CD8-positive, alpha-beta memory T cell (primary cell): ENCODE results near the gene PTPRO. TPM values are rescaled to one million over a fixed set of nuclear protein-coding genes. Genes with fewer than 3 reads are reported as not detected.

Source experiments
- CTCF ChIA-PET: fragments of 350-600 bp; sonication (Branson Sonifier 250); formaldehyde crosslinking; loops from one replicate; lab custom pipeline; 2021; ENCODE audit warnings: antibody characterized with exemption; lab: Charles Lee
- POLR2A ChIA-PET: fragments of 350-600 bp; sonication (Branson Sonifier 250); formaldehyde crosslinking; loops from one replicate; lab custom pipeline; 2021; ENCODE audit warnings: antibody characterized with exemption; lab: Charles Lee
- DNase-seq, 5 donors: peaks; one replicate each; pipeline versions ENCODE4 v3.0.0 to v3.0.0-alpha.2; 2020 to 2022; ENCODE audit warnings: mixed read lengths in 1 of 5
- H3K27ac ChIP-seq: one replicate; pipeline ENCODE4 v1.7.0; 2013; ENCODE audit warnings: low read depth, mild to moderate bottlenecking, low read length, moderate library complexity
- H3K27me3 ChIP-seq: 2 replicates; pipeline ENCODE4 v1.7.0; 2013; ENCODE audit warnings: low read length, mild to moderate bottlenecking; ENCODE audit not compliant: insufficient read depth, poor library complexity, severe bottlenecking
- H3K36me3 ChIP-seq: 2 replicates; pipeline ENCODE4 v1.7.0; 2013; ENCODE audit warnings: mild to moderate bottlenecking, low read length, moderate library complexity; ENCODE audit not compliant: insufficient read depth
- H3K4me1 ChIP-seq: 2 replicates; pipeline ENCODE4 v1.7.0; 2013; ENCODE audit warnings: mild to moderate bottlenecking, low read length, moderate library complexity; ENCODE audit not compliant: insufficient read depth
- H3K4me3 ChIP-seq: 2 replicates; pipeline ENCODE4 v1.7.0; 2013; ENCODE audit warnings: mild to moderate bottlenecking, low read length
- H3K9me3 ChIP-seq: 2 replicates; pipeline ENCODE4 v1.7.0; 2013; ENCODE audit warnings: mild to moderate bottlenecking, low read length
- H3K27ac Mint-ChIP-seq, 8 donors: one replicate each; pipeline ENCODE4 v1.8.0; 2020 to 2021; ENCODE audit warnings: mixed read lengths in 8 of 8, mild to moderate bottlenecking in 6 of 8, inconsistent platforms in 3 of 8, moderate library complexity in 3 of 8
- H3K27me3 Mint-ChIP-seq, 2 donors: one replicate each; pipeline ENCODE4 v1.8.0; 2020 to 2021; ENCODE audit warnings: mixed read lengths in 2 of 2, mild to moderate bottlenecking in 1 of 2, moderate library complexity in 1 of 2
- H3K36me3 Mint-ChIP-seq, 3 donors: one replicate each; pipeline ENCODE4 v1.8.0; 2020 to 2021; ENCODE audit warnings: mixed read lengths in 3 of 3, inconsistent platforms in 1 of 3, mild to moderate bottlenecking in 1 of 3
- H3K4me1 Mint-ChIP-seq, 3 donors: one replicate each; pipeline ENCODE4 v1.8.0; 2020 to 2021; ENCODE audit warnings: mixed read lengths in 3 of 3, inconsistent platforms in 1 of 3, mild to moderate bottlenecking in 1 of 3
- H3K4me3 Mint-ChIP-seq, 7 donors: one replicate each; pipeline ENCODE4 v1.8.0; 2020 to 2021; ENCODE audit warnings: mixed read lengths in 7 of 7, mild to moderate bottlenecking in 6 of 7, moderate library complexity in 4 of 7, inconsistent platforms in 2 of 7
- H3K9me3 Mint-ChIP-seq, 5 donors: one replicate each; pipeline ENCODE4 v1.8.0; 2020 to 2022; ENCODE audit warnings: mixed read lengths in 5 of 5, mild to moderate bottlenecking in 3 of 5, moderate library complexity in 2 of 5, inconsistent platforms in 1 of 5
- polyA plus RNA-seq: library from polyadenylated mRNA; unstranded; fragments of 300-500 nt; fragmentation: Illumina TruSeq; gene quantifications from one replicate; pipeline ENCODE4 v1.2.3, GENCODE V29; 2021
- total RNA-seq, 2 experiments: library from RNA; stranded (reverse); gene quantifications; one replicate each; pipeline ENCODE4 v1.2.3, GENCODE V29; 2021

PTPRO gene
- total and polyA plus RNA-seq, 3 experiments from 2014 or later: 0.27 to 0.48 (median 0.47) TPM

- ChIA-PET POLR2A (no interaction called here), CTCF (no interaction called here)
- Mint-ChIP-seq H3K36me3 (no peaks in the 10 kb centered on the region), H3K4me1 (no peaks in the 10 kb centered on the region), H3K4me3 (no peak overlapping the region), H3K9me3 (no peaks in the 10 kb centered on the region), H3K27ac (no peak overlapping the region), H3K27me3 (peaks cover 1 to 18% of the 10 kb centered on the region in 2 donors)
- H3K27ac ChIP-seq: no peak overlapping the region
- no peaks in the 10 kb centered on the region for H3K27me3 ChIP-seq
- H3K9me3 ChIP-seq: no peaks in the 10 kb centered on the region
- no peak for DNase-seq
- H3K4me1 ChIP-seq: no peaks in the 10 kb centered on the region
- H3K36me3 ChIP-seq: no peaks in the 10 kb centered on the region
- no peak overlapping the region for H3K4me3 ChIP-seq
Observed at GRCh38 chr12:15334225-15334624, 11.9 kb downstream of the PTPRO start.

DNA sequence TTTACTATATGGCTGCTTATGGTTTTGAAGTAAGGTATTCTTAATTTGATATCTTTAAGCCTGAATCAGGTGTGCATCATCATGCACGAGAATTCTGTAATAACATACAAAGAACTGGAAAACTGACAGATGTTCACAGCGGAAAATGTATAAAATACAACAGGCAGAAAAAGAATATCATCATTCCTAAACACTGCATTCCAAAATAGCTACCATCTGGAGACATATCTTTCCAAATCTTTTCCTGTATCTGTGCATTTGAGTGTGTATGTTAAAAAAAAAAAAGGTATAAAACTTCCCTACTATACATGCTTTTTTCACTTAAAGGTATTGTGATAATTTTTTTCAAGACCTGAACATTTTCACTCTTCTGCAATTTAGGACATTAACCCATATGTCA is 13.7 kb downstream of the PTPRO start:
- no peak overlapping the region for H3K4me3 Mint-ChIP-seq
- Histone ChIP-seq H3K4me1 (no peaks in the 10 kb centered on the region), H3K4me3 (no peak overlapping the region), H3K27me3 (no peaks in the 10 kb centered on the region), H3K36me3 (no peaks in the 10 kb centered on the region), H3K9me3 (no peaks in the 10 kb centered on the region), H3K27ac (no peak overlapping the region)
- DNase-seq: no peak
- H3K4me1 Mint-ChIP-seq: no peaks in the 10 kb centered on the region
- peaks cover 0 to 26% of the 10 kb centered on the region in 2 donors for H3K27me3 Mint-ChIP-seq
- CTCF ChIA-PET: no interaction called here
- H3K27ac Mint-ChIP-seq: no peak overlapping the region
- no peaks in the 10 kb centered on the region for H3K9me3 Mint-ChIP-seq
- POLR2A ChIA-PET: no interaction called here
- H3K36me3 Mint-ChIP-seq: no peaks in the 10 kb centered on the region

- Histone ChIP-seq H3K4me1 (no peaks in the 10 kb centered on the region), H3K9me3 (no peaks in the 10 kb centered on the region), H3K27ac (no peak overlapping the region), H3K4me3 (no peak overlapping the region), H3K27me3 (no peaks in the 10 kb centered on the region), H3K36me3 (no peaks in the 10 kb centered on the region)
- no peaks in the 10 kb centered on the region for H3K4me1 Mint-ChIP-seq
- H3K4me3 Mint-ChIP-seq: no peak overlapping the region
- no peaks in the 10 kb centered on the region for H3K36me3 Mint-ChIP-seq
- H3K27me3 Mint-ChIP-seq: peaks cover 0 to 26% of the 10 kb centered on the region in 2 donors
- POLR2A ChIA-PET: no interaction called here
- CTCF ChIA-PET: no interaction called here
- no peaks in the 10 kb centered on the region for H3K9me3 Mint-ChIP-seq
- H3K27ac Mint-ChIP-seq: no peak overlapping the region
- no peak for DNase-seq
Observed at GRCh38 chr12:15336768-15337553, 14.7 kb downstream of the PTPRO start.

DNA sequence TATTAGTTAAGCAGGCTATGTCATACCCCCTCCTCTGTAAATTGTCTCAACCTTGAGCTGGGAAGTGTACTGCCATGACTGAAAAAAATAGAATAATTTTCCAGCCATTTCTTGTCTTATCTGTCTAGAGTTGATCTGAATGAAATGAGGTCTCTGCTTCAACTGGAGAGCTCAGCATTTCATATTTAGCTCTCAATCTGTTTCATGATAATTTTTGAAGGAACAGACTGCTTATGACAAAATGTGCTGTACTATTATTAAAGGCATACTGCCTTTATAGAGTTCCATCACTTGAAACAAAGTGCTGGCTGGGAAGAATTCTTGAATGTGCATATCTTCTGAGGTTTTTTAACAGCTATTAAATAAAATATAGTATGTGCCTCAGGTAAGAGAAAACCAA is 19.1 kb downstream of the PTPRO start:
- Mint-ChIP-seq H3K27me3 (peaks cover 0 to 19% of the 10 kb centered on the region in 2 donors), H3K4me3 (no peak overlapping the region), H3K9me3 (peaks cover 0 to 2% (median 0%) of the 10 kb centered on the region in 5 donors), H3K27ac (no peak overlapping the region), H3K36me3 (no peaks in the 10 kb centered on the region), H3K4me1 (no peaks in the 10 kb centered on the region)
- Histone ChIP-seq H3K4me3 (no peak overlapping the region), H3K27ac (no peak overlapping the region), H3K9me3 (no peaks in the 10 kb centered on the region), H3K27me3 (no peaks in the 10 kb centered on the region), H3K36me3 (no peaks in the 10 kb centered on the region), H3K4me1 (no peaks in the 10 kb centered on the region)
- CTCF ChIA-PET: no interaction called here
- DNase-seq: no peak
- POLR2A ChIA-PET: no interaction called here

DNA sequence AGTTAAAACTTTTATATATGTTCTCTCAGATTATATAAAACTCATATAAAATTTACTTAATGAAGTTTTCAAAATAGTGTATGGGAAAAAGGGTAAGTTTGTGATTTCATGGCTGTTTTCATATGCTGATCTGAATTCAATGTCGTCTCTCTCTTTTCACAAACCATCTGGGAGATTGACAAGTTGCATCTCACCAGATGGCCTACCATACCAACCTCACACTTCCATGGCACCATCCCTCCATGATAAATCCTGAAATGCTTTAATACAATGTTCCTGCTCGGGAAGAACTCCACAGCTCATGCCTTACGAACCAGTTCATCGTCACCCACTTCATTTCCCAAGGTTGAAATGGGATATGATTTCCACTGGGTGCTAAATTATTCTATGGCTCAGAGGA is 22.3 kb downstream of the PTPRO start:
- ChIA-PET CTCF (no interaction called here), POLR2A (no interaction called here)
- no peak overlapping the region for H3K4me3 ChIP-seq
- no peaks in the 10 kb centered on the region for H3K36me3 Mint-ChIP-seq
- peaks cover 0 to 19% of the 10 kb centered on the region in 2 donors for H3K27me3 Mint-ChIP-seq
- H3K9me3 Mint-ChIP-seq: peaks cover 0 to 2% (median 0%) of the 10 kb centered on the region in 5 donors
- no peaks in the 10 kb centered on the region for H3K27me3 ChIP-seq
- H3K36me3 ChIP-seq: no peaks in the 10 kb centered on the region
- no peak overlapping the region for H3K4me3 Mint-ChIP-seq
- no peaks in the 10 kb centered on the region for H3K4me1 Mint-ChIP-seq
- no peaks in the 10 kb centered on the region for H3K4me1 ChIP-seq
- no peak for DNase-seq
- H3K27ac ChIP-seq: no peak overlapping the region
- no peaks in the 10 kb centered on the region for H3K9me3 ChIP-seq
- no peak overlapping the region for H3K27ac Mint-ChIP-seq

- Histone ChIP-seq H3K9me3 (no peaks in the 10 kb centered on the region), H3K4me1 (no peaks in the 10 kb centered on the region), H3K27me3 (no peaks in the 10 kb centered on the region), H3K4me3 (no peak overlapping the region), H3K27ac (no peak overlapping the region), H3K36me3 (no peaks in the 10 kb centered on the region)
- ChIA-PET CTCF (no interaction called here), POLR2A (no interaction called here)
- no peak for DNase-seq
- peaks cover 1 to 11% of the 10 kb centered on the region in 2 donors for H3K27me3 Mint-ChIP-seq
- no peaks in the 10 kb centered on the region for H3K4me1 Mint-ChIP-seq
- H3K9me3 Mint-ChIP-seq: peaks cover 0 to 2% (median 0%) of the 10 kb centered on the region in 5 donors
- H3K27ac Mint-ChIP-seq: no peak overlapping the region
- no peak overlapping the region for H3K4me3 Mint-ChIP-seq
- no peaks in the 10 kb centered on the region for H3K36me3 Mint-ChIP-seq
Observed at GRCh38 chr12:15346488-15346887, 24.2 kb downstream of the PTPRO start.

DNA sequence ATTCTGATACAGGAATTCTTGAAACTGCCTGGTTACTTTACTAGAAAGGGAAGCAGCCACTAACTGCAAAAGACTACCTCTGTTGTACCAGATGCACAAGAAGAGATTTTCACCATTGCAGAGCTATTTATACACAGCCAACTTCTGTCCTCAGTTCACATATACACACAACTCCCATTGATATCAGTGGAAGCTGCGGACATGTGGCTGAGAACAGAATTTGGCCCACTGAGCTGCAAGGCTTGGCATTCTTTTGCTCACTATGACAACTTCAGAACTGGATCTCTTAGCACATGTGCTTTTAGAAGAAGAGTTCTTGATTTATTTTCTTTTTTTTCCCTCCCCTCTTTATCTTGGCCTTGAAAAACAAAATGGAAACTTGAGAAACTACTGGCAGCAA is 28.3 kb downstream of the PTPRO start:
- CTCF ChIA-PET: no interaction called here
- Mint-ChIP-seq H3K27me3 (peaks cover 4 to 7% of the 10 kb centered on the region in 2 donors), H3K27ac (no peak overlapping the region), H3K36me3 (no peaks in the 10 kb centered on the region), H3K9me3 (peaks cover 0 to 5% (median 0%) of the 10 kb centered on the region in 5 donors), H3K4me1 (no peaks in the 10 kb centered on the region), H3K4me3 (no peak overlapping the region)
- no peaks in the 10 kb centered on the region for H3K4me1 ChIP-seq
- H3K9me3 ChIP-seq: no peaks in the 10 kb centered on the region
- no peak for DNase-seq
- H3K4me3 ChIP-seq: no peak overlapping the region
- POLR2A ChIA-PET: no interaction called here
- no peak overlapping the region for H3K27ac ChIP-seq
- no peaks in the 10 kb centered on the region for H3K27me3 ChIP-seq
- no peaks in the 10 kb centered on the region for H3K36me3 ChIP-seq

DNA sequence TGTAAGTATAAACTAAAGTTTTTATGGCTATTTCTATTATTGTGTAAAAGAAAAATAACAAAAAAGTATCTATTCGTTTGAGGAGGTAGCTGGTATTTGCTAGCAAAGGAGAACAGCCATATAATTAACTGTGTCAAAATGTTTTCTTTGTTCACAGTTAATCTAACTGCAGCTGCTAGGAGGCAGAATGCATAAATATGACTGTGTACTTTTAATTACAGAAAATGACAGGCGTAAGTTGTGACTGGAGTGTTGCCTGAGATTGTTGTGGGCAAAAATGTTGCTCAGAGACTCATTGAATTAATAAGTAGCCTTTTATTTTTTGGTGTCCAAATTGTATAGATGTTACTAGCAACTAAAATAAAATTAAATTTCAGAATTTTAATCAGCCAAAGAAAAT is 33.5 kb downstream of the PTPRO start:
- Histone ChIP-seq H3K4me1 (no peaks in the 10 kb centered on the region), H3K27me3 (no peaks in the 10 kb centered on the region), H3K27ac (no peak overlapping the region), H3K9me3 (no peaks in the 10 kb centered on the region), H3K36me3 (no peaks in the 10 kb centered on the region), H3K4me3 (no peak overlapping the region)
- Mint-ChIP-seq H3K9me3 (peaks cover 0 to 3% (median 0%) of the 10 kb centered on the region in 5 donors), H3K4me1 (no peaks in the 10 kb centered on the region), H3K27ac (no peak overlapping the region), H3K27me3 (peaks cover 0 to 4% of the 10 kb centered on the region in 2 donors), H3K36me3 (no peaks in the 10 kb centered on the region), H3K4me3 (no peak overlapping the region)
- ChIA-PET CTCF (no interaction called here), POLR2A (no interaction called here)
- DNase-seq: no peak
